Psoas muscle (tissue), 8 donors: ENCODE measurements around the gene ST6GALNAC5. TPM values are rescaled to one million over a fixed set of nuclear protein-coding genes. Genes with fewer than 3 reads are reported as not detected.

Experiments used
- ATAC-seq, 4 donors: fragments of 200-7000 bp; cut with Tn5 transposase; one replicate each; pipeline ENCODE4 v1.9.1; 2020; ENCODE audit warnings: moderate library complexity in 3 of 4, mild to moderate bottlenecking in 2 of 4
- DNase-seq, 2 donors: peaks; one replicate each; pipeline ENCODE4 v3.0.0-alpha.2; 2020
- H3K27ac ChIP-seq: fragments of 200-600 bp; one replicate; pipeline ENCODE4 v1.8.0; 2022
- H3K27me3 ChIP-seq, 3 donors: fragments of 200-600 bp in 1 of 3; one replicate each; pipeline versions ENCODE4 v1.6.1 to v1.8.0; 2013 to 2022; ENCODE audit warnings: low read length in 2 of 3, mild to moderate bottlenecking in 2 of 3, moderate library complexity in 1 of 3; ENCODE audit not compliant: insufficient read depth in 3 of 3
- H3K36me3 ChIP-seq, 2 donors: fragments of 200-600 bp in 1 of 2; one replicate each; pipeline versions ENCODE4 v1.6.1 to v1.8.0; 2013 to 2022; ENCODE audit warnings: low read depth in 1 of 2, mild to moderate bottlenecking in 1 of 2, moderate library complexity in 1 of 2; ENCODE audit not compliant: insufficient read depth in 1 of 2
- H3K4me1 ChIP-seq: fragments of 200-600 bp; one replicate; pipeline ENCODE4 v1.8.0; 2022
- H3K4me3 ChIP-seq: fragments of 200-600 bp; one replicate; pipeline ENCODE4 v1.8.0; 2022; ENCODE audit warnings: mild to moderate bottlenecking
- H3K9me3 ChIP-seq: fragments of 200-600 bp; one replicate; pipeline ENCODE4 v1.8.0; 2022
- WGBS, 3 donors: extraction: QIAGEN DNeasy Blood & Tissue Kit; methylation state at CpG; one replicate each; pipeline versions ENCODE4 v1.1.6 to v1.1.7; 2013; 5-methylcytosine and 5-hydroxymethylcytosine counted together
- intact Hi-C, 2 donors: fragments of 100-400 bp; cut with DNase I; formaldehyde crosslinking; loops; one replicate each; pipeline versions ENCODE4 v1.11.0 to v1.14.2; 2022
- polyA plus RNA-seq, 3 donors: library from polyadenylated mRNA; stranded (reverse); fragments of 200-250 nt; gene quantifications; one replicate each; pipeline ENCODE4 v1.2.3, GENCODE V29; 2013
- total RNA-seq, 4 donors: library from RNA; stranded (reverse); fragmentation: NEBNext Ultra II Directional in 2 of 4; extraction: Animal tissue kit (Norgen Biotek cat#: 25700) in 2 of 4; gene quantifications; one replicate each; pipeline versions ENCODE4 v1.2.1 to v1.2.4, GENCODE V29; 2021 to 2023
- TF ChIP-seq, protein P1 (sequence below): fragments of 200-600 bp; IDR thresholded peaks from one replicate; pipeline ENCODE4 v1.8.0; 2022; ENCODE audit warnings: antibody characterized with exemption
- donor health status: healthy with polysubstance abuse.
- donor health status: DM: no; HTN: no; CAD: no; lungs with moderate emphysema.
- donor health status: Bipolar disorder and iron deficiency.
- donor health status: healthy.
- donor health status: DM: yes; HTN: yes; CAD: no.
- donor health status: DM: no; HTN: no; CAD: no.
- donor health status: DM: no; HTN: no; CAD: no.
- donor health status: DM: yes; HTN: yes; CAD: no.

Gene ST6GALNAC5
- total and polyA plus RNA-seq, 7 donors = 0.05 to 0.66 (median 0.07) TPM; not detected in 2

DNA sequence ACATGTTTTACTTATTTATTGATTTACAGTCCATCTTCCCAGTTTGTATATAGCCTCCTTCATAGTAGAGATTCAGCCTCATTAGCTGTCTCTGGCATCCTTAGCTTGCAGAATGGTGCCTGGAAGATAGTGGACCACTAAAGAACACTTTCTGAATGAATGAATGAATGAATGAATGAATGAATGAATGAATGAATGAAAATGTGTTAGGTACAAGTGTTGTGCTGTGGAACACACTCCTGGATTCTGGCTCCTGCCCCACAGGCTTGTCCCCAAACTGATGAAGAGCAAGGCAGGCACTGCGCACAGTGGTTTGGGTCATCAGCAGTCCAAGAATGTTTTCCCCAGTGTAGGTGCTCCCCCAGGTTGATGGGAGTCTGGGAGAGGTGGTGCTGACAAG lies 159.4 kb downstream of the ST6GALNAC5 start:
- H3K4me3 ChIP-seq = no peak overlapping the region
- no peaks in the 10 kb centered on the region for H3K36me3 ChIP-seq
- H3K27ac ChIP-seq = no peak overlapping the region
- 98 to 100% (median 100%) methylated on average over 1 of the region's 1 CpG for WGBS, 3 donors
- TF ChIP-seq, protein P1, sequence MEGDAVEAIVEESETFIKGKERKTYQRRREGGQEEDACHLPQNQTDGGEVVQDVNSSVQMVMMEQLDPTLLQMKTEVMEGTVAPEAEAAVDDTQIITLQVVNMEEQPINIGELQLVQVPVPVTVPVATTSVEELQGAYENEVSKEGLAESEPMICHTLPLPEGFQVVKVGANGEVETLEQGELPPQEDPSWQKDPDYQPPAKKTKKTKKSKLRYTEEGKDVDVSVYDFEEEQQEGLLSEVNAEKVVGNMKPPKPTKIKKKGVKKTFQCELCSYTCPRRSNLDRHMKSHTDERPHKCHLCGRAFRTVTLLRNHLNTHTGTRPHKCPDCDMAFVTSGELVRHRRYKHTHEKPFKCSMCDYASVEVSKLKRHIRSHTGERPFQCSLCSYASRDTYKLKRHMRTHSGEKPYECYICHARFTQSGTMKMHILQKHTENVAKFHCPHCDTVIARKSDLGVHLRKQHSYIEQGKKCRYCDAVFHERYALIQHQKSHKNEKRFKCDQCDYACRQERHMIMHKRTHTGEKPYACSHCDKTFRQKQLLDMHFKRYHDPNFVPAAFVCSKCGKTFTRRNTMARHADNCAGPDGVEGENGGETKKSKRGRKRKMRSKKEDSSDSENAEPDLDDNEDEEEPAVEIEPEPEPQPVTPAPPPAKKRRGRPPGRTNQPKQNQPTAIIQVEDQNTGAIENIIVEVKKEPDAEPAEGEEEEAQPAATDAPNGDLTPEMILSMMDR = no peak
- H3K27me3 ChIP-seq = peaks cover 0 to 3% (median 0%) of the 10 kb centered on the region in 3 donors
- no peak for ATAC-seq
- DNase-seq = no peak
- intact Hi-C loops = no loop called here
- no peaks in the 10 kb centered on the region for H3K9me3 ChIP-seq
- no peaks in the 10 kb centered on the region for H3K4me1 ChIP-seq

GRCh38 chr1:77027847-77028246 lies 160.6 kb downstream of the ST6GALNAC5 start:
- no peaks in the 10 kb centered on the region for H3K9me3 ChIP-seq
- H3K27ac ChIP-seq = no peak overlapping the region
- peaks cover 0 to 3% (median 0%) of the 10 kb centered on the region in 3 donors for H3K27me3 ChIP-seq
- no peaks in the 10 kb centered on the region for H3K36me3 ChIP-seq
- TF ChIP-seq, protein P1 = no peak
- ATAC-seq = no peak
- H3K4me3 ChIP-seq = no peak overlapping the region
- no peak for DNase-seq
- intact Hi-C loops = no loop called here
- WGBS, 3 donors = 10 to 21% (median 17%) methylated on average over 1 of the region's 1 CpG
- no peaks in the 10 kb centered on the region for H3K4me1 ChIP-seq

DNA sequence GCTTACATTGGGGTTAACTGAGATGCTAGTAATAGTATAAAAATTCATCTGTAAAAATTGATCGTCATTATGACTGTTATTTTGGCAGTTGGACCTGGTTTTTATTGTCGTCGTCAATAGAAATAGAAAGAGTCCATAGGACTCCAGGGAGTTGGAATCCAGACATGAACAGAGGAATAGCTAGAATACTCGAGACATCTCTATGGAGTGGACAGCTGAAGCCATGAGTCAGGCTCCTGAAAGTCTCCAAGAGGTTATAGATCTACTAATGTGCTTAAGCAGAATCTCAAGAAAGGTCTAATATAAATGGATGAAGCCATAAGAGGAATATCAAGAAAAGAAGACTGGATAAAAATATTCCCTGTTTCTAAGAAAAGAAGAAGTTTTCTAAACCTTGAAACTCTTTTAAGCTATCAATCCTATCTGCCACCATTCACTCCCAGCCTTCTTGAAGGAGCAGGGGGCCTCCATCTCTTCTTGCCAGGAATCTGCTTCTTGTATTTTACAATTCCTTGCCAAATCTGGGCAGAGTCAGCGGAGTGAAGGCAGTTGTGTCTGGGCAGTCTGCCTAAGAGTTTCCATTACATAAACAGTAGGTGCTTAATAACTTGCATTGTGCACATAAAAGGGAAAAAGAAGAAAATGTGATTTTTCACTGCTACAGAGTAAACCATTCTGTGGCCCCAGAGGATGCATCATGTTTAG lies 163.3 kb downstream of the ST6GALNAC5 start:
- no peak for ATAC-seq
- Histone ChIP-seq H3K9me3 (no peaks in the 10 kb centered on the region), H3K27me3 (peaks cover 0 to 4% (median 0%) of the 10 kb centered on the region in 3 donors), H3K4me1 (no peaks in the 10 kb centered on the region), H3K36me3 (no peaks in the 10 kb centered on the region), H3K27ac (no peak overlapping the region), H3K4me3 (no peak overlapping the region)
- 65 to 68% (median 67%) methylated on average over 5 of the region's 5 CpGs for WGBS, 3 donors
- no peak for DNase-seq
- TF ChIP-seq, protein P1 = no peak
- intact Hi-C loops = no loop called here

DNA sequence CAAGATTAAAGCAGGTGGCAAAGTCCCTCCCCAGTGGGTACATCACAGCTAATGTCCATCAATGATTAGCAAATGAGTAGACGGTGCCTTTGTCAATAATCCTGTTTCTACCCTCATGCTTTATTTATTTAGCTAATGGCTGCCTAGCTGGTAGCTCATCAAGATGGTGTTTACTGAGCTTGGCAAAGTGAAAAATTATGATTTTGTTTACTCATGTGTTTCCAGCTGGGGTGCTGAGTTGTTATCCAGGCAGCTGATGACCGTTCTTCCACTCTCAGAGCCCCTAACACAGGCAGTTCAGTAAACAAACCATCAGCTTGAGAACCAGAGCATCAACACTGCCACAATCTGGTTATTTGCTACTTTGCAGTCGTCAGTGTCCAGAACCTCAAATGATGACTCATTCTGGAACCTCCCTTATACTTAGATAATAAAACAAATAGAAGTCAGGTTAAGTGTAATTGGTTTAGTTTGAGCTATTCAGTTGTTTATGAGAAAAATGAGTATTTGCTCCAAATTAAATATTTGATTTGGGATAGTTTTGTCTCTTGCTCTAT lies 163.9 kb downstream of the ST6GALNAC5 start:
- Histone ChIP-seq H3K27ac (no peak overlapping the region), H3K4me3 (no peak overlapping the region), H3K9me3 (no peaks in the 10 kb centered on the region), H3K27me3 (peaks cover 0 to 4% (median 0%) of the 10 kb centered on the region in 3 donors), H3K36me3 (no peaks in the 10 kb centered on the region), H3K4me1 (no peaks in the 10 kb centered on the region)
- TF ChIP-seq, protein P1 = no peak
- no peak for DNase-seq
- 24 to 34% (median 26%) methylated on average over 3 of the region's 3 CpGs for WGBS, 3 donors
- intact Hi-C loops = no loop called here
- no peak for ATAC-seq
